Body of pancreas (tissue), 4 donors: ENCODE data around the gene ADGRL3.

Source experiments
- POLR2A ChIP-seq, 3 donors: fragments of 450-650 bp; IDR thresholded peaks; one replicate each; pipeline ENCODE4 v1.6.1; 2016; ENCODE audit warnings: antibody characterized with exemption in 3 of 3, mild to moderate bottlenecking in 2 of 3
- TF ChIP-seq, protein P1 (sequence below), 7 experiments: fragments of 450-650 bp in 4 of 7; fragments of 200-600 bp in 3 of 7; sonication (generic) in 3 of 7; IDR thresholded peaks; one replicate each; pipeline ENCODE4 v1.5.1; 2016 to 2019; ENCODE audit warnings: antibody characterized with exemption in 7 of 7

DNA sequence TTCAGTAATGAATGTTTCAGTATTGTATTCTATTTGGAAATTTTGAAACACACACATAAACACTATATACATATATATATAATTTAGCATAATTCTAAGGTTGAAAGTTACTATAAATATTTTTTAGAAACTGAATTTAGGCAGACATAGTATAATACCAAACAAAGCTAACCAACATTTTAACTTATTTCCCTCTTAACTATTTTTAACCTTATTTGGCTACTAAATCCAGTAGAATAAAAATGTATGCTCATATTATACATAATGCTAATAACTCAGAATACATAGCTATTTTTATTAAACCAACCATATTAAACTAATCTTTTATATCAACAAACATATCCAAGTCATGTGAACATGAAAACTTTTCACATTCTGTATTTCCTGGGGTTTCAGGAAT lies 563.6 kb downstream of the ADGRL3 start:
- TF ChIP-seq, protein P1, sequence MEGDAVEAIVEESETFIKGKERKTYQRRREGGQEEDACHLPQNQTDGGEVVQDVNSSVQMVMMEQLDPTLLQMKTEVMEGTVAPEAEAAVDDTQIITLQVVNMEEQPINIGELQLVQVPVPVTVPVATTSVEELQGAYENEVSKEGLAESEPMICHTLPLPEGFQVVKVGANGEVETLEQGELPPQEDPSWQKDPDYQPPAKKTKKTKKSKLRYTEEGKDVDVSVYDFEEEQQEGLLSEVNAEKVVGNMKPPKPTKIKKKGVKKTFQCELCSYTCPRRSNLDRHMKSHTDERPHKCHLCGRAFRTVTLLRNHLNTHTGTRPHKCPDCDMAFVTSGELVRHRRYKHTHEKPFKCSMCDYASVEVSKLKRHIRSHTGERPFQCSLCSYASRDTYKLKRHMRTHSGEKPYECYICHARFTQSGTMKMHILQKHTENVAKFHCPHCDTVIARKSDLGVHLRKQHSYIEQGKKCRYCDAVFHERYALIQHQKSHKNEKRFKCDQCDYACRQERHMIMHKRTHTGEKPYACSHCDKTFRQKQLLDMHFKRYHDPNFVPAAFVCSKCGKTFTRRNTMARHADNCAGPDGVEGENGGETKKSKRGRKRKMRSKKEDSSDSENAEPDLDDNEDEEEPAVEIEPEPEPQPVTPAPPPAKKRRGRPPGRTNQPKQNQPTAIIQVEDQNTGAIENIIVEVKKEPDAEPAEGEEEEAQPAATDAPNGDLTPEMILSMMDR (IDR thresholded peaks at IDR 0.05) = no peak
- TF ChIP-seq POLR2A (IDR thresholded peaks at IDR 0.05) = no peak
